GM08714 (cell line): ENCODE data around the gene MAGI1.

Experiments
- H3K4me3 ChIP-seq: fragments of 200-500 bp; sonication (Bioruptor generic); 2 replicates; pipeline ENCODE4 v1.5.1; 2014; ENCODE audit warnings: mild to moderate bottlenecking, low read length, inconsistent platforms
- ZNF274 ChIP-seq: IDR thresholded peaks from 2 replicates; pipeline ENCODE4 v1.6.1; 2012; ENCODE audit warnings: mild to moderate bottlenecking, low read depth, low read length

MAGI1 gene

GRCh38 chr3:65983100-65983499 lies 55.6 kb downstream of the MAGI1 start:
- H3K4me3 ChIP-seq = no peak overlapping the region
- no peak for TF ChIP-seq ZNF274

- no peak overlapping the region for H3K4me3 ChIP-seq
- TF ChIP-seq ZNF274 = no peak
Observed at GRCh38 chr3:65979731-65980130, 59.0 kb downstream of the MAGI1 start.

GRCh38 chr3:65979162-65979561 lies 59.6 kb downstream of the MAGI1 start:
- no peak overlapping the region for H3K4me3 ChIP-seq
- no peak for TF ChIP-seq ZNF274

GRCh38 chr3:65978116-65978515 lies 60.6 kb downstream of the MAGI1 start:
- H3K4me3 ChIP-seq = no peak overlapping the region
- TF ChIP-seq ZNF274 = no peak

- no peak overlapping the region for H3K4me3 ChIP-seq
- no peak for TF ChIP-seq ZNF274
Observed at GRCh38 chr3:65975032-65975431, 63.7 kb downstream of the MAGI1 start.

DNA sequence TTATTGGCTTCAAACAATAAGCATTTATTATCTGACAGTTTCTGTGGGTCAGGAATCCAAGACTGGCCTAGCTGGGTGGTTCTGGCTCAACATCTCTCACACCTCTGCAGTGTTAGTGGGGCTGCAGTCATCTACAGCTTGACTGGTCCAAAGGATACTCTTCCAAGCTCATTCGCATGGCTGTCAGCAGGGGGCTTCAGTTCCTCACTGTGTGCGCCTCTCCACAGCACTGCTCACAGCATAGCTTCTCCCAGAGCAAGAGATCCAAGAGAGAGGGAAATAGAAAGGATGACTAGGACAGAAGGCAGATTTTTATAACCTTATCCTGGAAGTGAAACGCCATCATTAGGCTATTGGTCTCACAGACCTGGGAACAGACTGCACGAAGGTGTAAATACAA lies 64.2 kb downstream of the MAGI1 start:
- H3K4me3 ChIP-seq = no peak overlapping the region
- TF ChIP-seq ZNF274 = no peak

GRCh38 chr3:65972765-65973164 lies 66.0 kb downstream of the MAGI1 start:
- no peak for TF ChIP-seq ZNF274
- H3K4me3 ChIP-seq = no peak overlapping the region

GRCh38 chr3:65971293-65972252 lies 67.1 kb downstream of the MAGI1 start:
- no peak for TF ChIP-seq ZNF274
- H3K4me3 ChIP-seq = no peak overlapping the region

DNA sequence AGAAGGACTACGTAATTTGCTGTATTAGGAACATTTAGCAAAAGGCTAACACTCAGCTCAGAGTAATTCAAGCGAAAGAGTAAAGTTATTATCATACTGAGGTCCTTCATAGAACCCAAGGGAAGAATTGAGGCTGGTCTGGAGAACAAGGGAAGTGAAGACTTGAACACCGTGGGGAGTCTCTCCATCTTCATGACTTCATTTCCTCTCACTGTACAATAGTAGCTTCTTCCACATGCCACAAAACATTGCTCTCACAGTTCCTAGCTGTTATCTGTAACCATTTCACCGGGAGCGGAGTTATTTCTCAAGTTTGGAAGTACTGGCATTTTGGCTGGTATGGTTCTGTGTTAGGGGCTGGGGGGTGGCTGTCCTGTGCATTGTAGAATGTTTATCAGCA lies 69.7 kb downstream of the MAGI1 start:
- no peak overlapping the region for H3K4me3 ChIP-seq
- no peak for TF ChIP-seq ZNF274

DNA sequence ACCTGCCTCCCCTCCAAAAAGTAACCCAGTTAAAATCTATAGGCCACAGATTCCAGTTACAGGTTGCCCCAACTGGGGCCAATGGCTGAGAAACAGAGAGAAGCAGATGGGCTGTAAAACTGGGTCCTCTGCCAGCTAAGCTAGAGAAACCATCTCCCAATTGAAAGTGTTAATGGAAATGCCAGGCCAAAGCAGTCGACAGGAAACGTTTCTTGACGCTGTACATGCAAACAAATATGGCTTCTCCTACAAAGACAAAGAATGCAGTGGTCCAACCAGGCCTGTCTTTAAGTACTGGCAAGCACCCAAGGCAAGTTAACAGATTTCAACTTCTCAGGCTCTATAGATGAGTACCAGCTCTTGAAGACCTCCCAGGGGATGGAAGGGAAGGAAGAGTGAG lies 71.3 kb downstream of the MAGI1 start:
- no peak for TF ChIP-seq ZNF274
- H3K4me3 ChIP-seq = no peak overlapping the region

- H3K4me3 ChIP-seq = no peak overlapping the region
- TF ChIP-seq ZNF274 = no peak
Observed at GRCh38 chr3:65964838-65965237, 73.9 kb downstream of the MAGI1 start.

- TF ChIP-seq ZNF274 = no peak
- H3K4me3 ChIP-seq = no peak overlapping the region
Observed at GRCh38 chr3:65963787-65964677, 74.7 kb downstream of the MAGI1 start.

GRCh38 chr3:65961733-65962132 lies 77.0 kb downstream of the MAGI1 start:
- TF ChIP-seq ZNF274 = no peak
- no peak overlapping the region for H3K4me3 ChIP-seq

- H3K4me3 ChIP-seq = no peak overlapping the region
- TF ChIP-seq ZNF274 = no peak
Observed at GRCh38 chr3:65961128-65961527, 77.6 kb downstream of the MAGI1 start.

DNA sequence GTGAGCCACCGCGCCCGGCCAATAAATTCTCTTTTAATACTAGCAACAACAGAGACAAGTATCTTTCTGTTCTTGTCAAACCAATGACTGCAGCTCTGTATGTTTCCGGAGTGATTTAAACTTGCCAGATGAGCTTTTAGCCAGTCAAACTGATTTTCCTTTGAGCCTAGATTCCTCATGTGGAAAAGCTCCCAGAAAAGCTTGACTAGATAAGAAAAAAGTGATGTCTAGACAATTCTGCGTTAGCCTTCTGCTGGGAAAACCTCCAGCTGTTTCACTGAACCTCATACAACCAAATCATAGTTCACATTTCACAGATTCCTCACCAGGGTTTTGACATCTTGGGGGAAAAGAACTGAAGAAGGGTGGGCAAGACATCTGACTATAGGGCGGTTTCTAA lies 78.6 kb downstream of the MAGI1 start:
- no peak for TF ChIP-seq ZNF274

More for the DNA sequence above, 78.6 kb downstream of the MAGI1 start:
- no peak overlapping the region for H3K4me3 ChIP-seq
